RWPE2 (cell line): ENCODE measurements around the gene ANKRD36C.
"Not testable (repeated sequence)": the region's sequence is repeated elsewhere in the genome, so short reads cannot be mapped to it uniquely, and the experiment has no call there.

Experiments
- ATAC-seq: fragments of 200-7000 bp; cut with Tn5 transposase; 3 replicates; pipeline ENCODE4 v1.9.1; 2021; ENCODE audit warnings: low read depth
- DNase-seq: peaks from one replicate; pipeline ENCODE4 v3.0.0-alpha.2; 2020; ENCODE audit warnings: low spot score
- H3K27ac ChIP-seq: fragments of 450-650 bp; 2 replicates; pipeline ENCODE4 v1.5.1; 2017; ENCODE audit warnings: mild to moderate bottlenecking; ENCODE audit not compliant: poor library complexity, severe bottlenecking
- H3K27me3 ChIP-seq: fragments of 250-450 bp; sonication (Bioruptor Pico); 2 replicates; pipeline ENCODE4 v1.5.1; 2021; ENCODE audit warnings: mild to moderate bottlenecking, moderate library complexity; ENCODE audit not compliant: insufficient read depth, poor library complexity, severe bottlenecking
- H3K36me3 ChIP-seq: fragments of 250-450 bp; sonication (Bioruptor Pico); 2 replicates; pipeline ENCODE4 v1.5.1; 2020; ENCODE audit warnings: low read depth, mild to moderate bottlenecking, moderate library complexity
- H3K4me1 ChIP-seq: fragments of 250-450 bp; sonication (Bioruptor Pico); 2 replicates; pipeline ENCODE4 v1.5.1; 2021; ENCODE audit warnings: mild to moderate bottlenecking, moderate library complexity; ENCODE audit not compliant: insufficient read depth, poor library complexity, severe bottlenecking
- H3K4me3 ChIP-seq: fragments of 250-450 bp; sonication (Bioruptor Pico); 2 replicates; pipeline ENCODE4 v1.5.1; 2021; ENCODE audit warnings: mild to moderate bottlenecking, moderate library complexity; ENCODE audit not compliant: severe bottlenecking
- H3K9me3 ChIP-seq: fragments of 250-450 bp; sonication (Bioruptor Pico); 2 replicates; pipeline ENCODE4 v1.5.1; 2021; ENCODE audit warnings: mild to moderate bottlenecking, moderate library complexity; ENCODE audit not compliant: severe bottlenecking
- CTCF ChIP-seq: fragments of 450-650 bp; IDR thresholded peaks from one replicate; pipeline ENCODE4 v1.5.1; 2017; ENCODE audit warnings: mild to moderate bottlenecking, moderate library complexity; ENCODE audit not compliant: poor library complexity, severe bottlenecking

Gene ANKRD36C

GRCh38 chr2:95836151-95836550 is 155.5 kb downstream of the ANKRD36C start:
- H3K4me3 ChIP-seq: no peak overlapping the region
- H3K36me3 ChIP-seq: no peaks in the 10 kb centered on the region
- H3K4me1 ChIP-seq: no peaks in the 10 kb centered on the region
- TF ChIP-seq CTCF: no peak
- no peak overlapping the region for H3K27ac ChIP-seq
- no peak for ATAC-seq
- H3K9me3 ChIP-seq: no peaks in the 10 kb centered on the region
- DNase-seq: no peak
- H3K27me3 ChIP-seq: no peaks in the 10 kb centered on the region

DNA sequence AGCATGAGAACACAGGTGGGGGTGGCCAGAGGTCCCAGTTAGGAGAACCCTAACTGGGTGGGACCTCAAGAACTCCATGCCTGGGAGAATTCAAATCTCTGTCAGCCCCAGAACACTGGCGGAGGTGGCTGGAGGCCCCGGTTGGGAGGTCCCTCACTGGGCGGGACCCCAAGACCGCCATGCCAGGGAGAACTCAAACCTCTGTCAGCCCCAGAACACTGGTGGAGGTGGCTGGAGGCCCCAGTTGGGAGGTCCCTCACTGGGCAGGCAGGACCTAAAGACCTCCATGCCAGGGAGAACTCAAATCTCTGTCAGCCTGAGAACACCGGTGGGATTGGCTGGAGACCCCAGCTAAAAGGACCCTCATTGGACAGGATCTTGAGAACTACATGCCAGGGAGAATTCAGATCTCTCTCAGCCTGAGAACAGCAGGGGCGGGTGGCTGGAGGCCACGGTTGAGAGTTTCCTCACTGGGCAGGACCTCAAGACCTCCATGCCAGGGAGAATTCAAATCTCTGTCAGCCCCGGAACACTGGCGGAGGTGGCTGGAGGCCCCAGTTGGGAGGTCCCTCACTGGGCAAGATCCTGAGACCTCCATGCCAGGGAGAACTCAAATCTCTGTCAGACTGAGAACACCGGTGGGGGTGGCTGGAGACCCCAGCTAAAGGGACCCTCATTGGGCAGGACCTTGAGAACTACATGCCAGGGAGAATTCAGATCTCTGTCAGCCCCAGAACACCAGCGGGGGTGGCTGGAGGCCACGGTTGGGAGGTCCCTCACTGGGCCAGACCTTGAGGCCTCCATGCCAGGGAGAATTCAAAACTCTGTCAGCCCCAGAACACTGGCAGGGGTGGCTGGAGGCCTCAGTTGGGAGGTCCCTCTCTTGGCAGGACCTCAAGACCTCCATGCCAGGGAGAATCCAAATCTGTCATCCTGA is 157.3 kb downstream of the ANKRD36C start:
- not testable (repeated sequence) for H3K27ac ChIP-seq, DNase-seq, H3K9me3 ChIP-seq, H3K4me3 ChIP-seq, ATAC-seq, H3K4me1 ChIP-seq, H3K36me3 ChIP-seq, H3K27me3 ChIP-seq

GRCh38 chr2:95824218-95824617 is 167.4 kb downstream of the ANKRD36C start:
- ATAC-seq: not testable (repeated sequence)

GRCh38 chr2:95817521-95817920 is 174.1 kb downstream of the ANKRD36C start:
- ATAC-seq, H3K27me3 ChIP-seq, DNase-seq: not testable (repeated sequence)

More at GRCh38 chr2:95824218-95824617, 167.4 kb downstream of the ANKRD36C start:
- H3K9me3 ChIP-seq, H3K27ac ChIP-seq, H3K4me1 ChIP-seq, H3K4me3 ChIP-seq, H3K36me3 ChIP-seq, H3K27me3 ChIP-seq, DNase-seq: not testable (repeated sequence)

DNA sequence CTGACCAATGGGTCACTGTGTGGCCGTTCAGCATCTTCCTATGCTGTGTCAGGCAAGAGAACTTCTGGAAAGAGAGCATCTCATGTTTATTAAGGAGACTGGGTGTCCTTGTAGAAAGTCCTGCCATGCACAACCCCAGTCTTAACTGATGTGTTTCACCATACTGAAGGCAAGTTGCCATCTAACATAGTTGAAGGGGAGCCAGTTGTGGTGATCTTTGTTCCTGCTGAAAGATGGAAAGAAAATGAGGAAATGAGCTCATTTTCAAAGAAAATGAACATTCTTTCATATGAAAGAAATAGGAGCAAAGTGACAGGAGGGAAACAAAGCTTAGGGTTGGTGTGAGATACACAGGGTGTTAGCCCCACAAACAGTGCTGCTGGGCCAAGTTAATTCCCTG is 178.3 kb downstream of the ANKRD36C start:
- not testable (repeated sequence) for H3K9me3 ChIP-seq, H3K36me3 ChIP-seq, H3K4me3 ChIP-seq, H3K4me1 ChIP-seq, H3K27me3 ChIP-seq, DNase-seq, H3K27ac ChIP-seq, ATAC-seq

More at GRCh38 chr2:95817521-95817920, 174.1 kb downstream of the ANKRD36C start:
- H3K4me1 ChIP-seq, H3K27ac ChIP-seq, H3K4me3 ChIP-seq, H3K36me3 ChIP-seq: not testable (repeated sequence)
- H3K9me3 ChIP-seq: peaks cover 18% of the 10 kb centered on the region

DNA sequence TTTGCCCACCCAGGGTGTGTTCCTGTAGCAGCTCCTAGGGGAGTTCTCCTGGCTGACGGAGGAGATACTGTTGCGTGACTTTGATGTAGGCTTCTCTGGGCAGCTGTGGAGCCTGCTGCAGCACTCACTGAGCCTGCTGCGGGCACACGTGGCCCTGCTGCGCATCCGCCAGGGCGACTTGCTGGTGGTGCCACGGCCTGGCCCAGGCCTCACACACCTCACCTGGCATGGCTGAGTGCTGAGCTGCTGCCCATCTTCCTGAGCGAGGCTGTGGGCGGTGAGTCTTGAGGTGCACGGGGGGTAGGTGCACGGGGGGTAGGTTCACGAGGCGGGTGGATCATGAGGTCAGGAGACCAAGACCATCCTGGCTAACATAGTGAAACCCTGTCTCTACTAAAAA is 191.7 kb downstream of the ANKRD36C start:
- DNase-seq (no peak), ATAC-seq (no peak)
- Histone ChIP-seq H3K4me3 (no peak overlapping the region), H3K27ac (no peak overlapping the region), H3K4me1 (no peaks in the 10 kb centered on the region), H3K36me3 (no peaks in the 10 kb centered on the region), H3K27me3 (no peaks in the 10 kb centered on the region), H3K9me3 (no peaks in the 10 kb centered on the region)
- no peak for TF ChIP-seq CTCF

- not testable (repeated sequence) for H3K4me3 ChIP-seq, H3K36me3 ChIP-seq, H3K4me1 ChIP-seq, H3K27me3 ChIP-seq, H3K9me3 ChIP-seq, H3K27ac ChIP-seq, ATAC-seq, DNase-seq
These were observed 192.3 kb downstream of the ANKRD36C start for GRCh38 chr2:95799147-95799889.

DNA sequence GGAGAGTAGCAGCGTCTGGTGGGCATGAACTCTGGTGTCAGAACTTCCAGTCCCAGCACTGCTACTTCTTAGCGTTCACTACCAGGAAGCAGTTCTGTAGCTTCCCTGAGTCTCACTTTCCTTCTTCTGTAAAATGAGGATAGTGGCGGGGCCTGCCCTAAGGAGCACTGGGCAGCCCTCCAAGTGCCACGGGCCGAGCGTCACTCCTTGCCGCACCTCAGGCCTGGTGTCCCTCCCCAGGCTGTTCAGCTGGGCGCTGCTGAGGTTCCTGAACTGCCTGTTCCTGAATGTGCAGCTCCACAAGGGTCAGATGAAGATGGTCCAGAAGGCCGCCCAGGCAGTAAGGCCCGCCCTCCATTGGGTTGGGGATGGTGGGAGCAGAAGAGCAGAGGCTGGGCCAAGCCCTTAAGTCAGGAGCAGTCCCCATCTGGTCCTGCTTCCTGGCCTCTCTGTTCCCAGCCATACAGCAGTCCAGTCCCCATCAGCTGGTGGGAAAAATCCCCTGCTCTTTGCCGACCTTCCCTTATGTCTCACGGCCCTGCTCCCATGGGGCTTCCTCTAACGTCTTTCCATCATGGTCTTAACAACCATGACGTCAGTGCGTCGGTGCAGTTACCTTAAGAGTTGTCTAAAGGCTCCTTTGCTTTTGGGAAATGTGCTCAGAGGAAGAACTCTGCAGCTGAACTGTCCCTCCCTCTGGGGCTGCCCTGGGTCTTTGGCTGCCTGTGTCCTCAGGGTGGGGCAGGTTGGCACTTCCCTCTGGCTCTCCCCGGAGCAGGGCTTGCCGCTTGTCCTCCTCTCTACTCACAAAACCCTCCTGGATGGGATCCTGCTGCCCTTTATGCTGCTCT is 195.2 kb downstream of the ANKRD36C start:
- H3K36me3 ChIP-seq, H3K4me3 ChIP-seq, H3K9me3 ChIP-seq, H3K27ac ChIP-seq, ATAC-seq, H3K27me3 ChIP-seq, H3K4me1 ChIP-seq, DNase-seq: not testable (repeated sequence)

- not testable (repeated sequence) for H3K4me3 ChIP-seq, ATAC-seq
These were observed 197.7 kb downstream of the ANKRD36C start for GRCh38 chr2:95793970-95794369.

More at GRCh38 chr2:95793970-95794369, 197.7 kb downstream of the ANKRD36C start:
- H3K9me3 ChIP-seq, H3K36me3 ChIP-seq, DNase-seq, H3K4me1 ChIP-seq, H3K27me3 ChIP-seq, H3K27ac ChIP-seq: not testable (repeated sequence)
